Stimulated activated CD8-positive, alpha-beta memory T cell treated with anti-CD3 and anti-CD28 coated beads, Interleukin-7, amount 100 ng/mL, for 48 hours (primary cell): Measurements from ENCODE around the gene ZBTB20.

ENCODE experiments used
- DNase-seq, 2 donors: peaks; one replicate each; pipeline ENCODE4 v3.0.0-alpha.2; 2020; ENCODE audit warnings: low read depth in 1 of 2; ENCODE audit errors: extremely low read depth in 1 of 2

The ZBTB20 gene

GRCh38 chr3:114363554-114364202 lies 783.4 kb downstream of the ZBTB20 start:
- DNase-seq, result no peak

GRCh38 chr3:114362815-114363214 lies 784.3 kb downstream of the ZBTB20 start:
- no peak for DNase-seq

- no peak for DNase-seq
Measured at GRCh38 chr3:114361391-114361790, 785.7 kb downstream of the ZBTB20 start.

- DNase-seq, result no peak
Measured at GRCh38 chr3:114356525-114356924, 790.6 kb downstream of the ZBTB20 start.

GRCh38 chr3:114356066-114356465 lies 791.0 kb downstream of the ZBTB20 start:
- DNase-seq, result no peak

GRCh38 chr3:114355653-114356052 lies 791.4 kb downstream of the ZBTB20 start:
- DNase-seq, result no peak

- no peak for DNase-seq
Measured at GRCh38 chr3:114351822-114352145, 795.3 kb downstream of the ZBTB20 start.

- DNase-seq, result no peak
Measured at GRCh38 chr3:114351123-114351821, 795.8 kb downstream of the ZBTB20 start.

GRCh38 chr3:114350690-114351089 lies 796.4 kb downstream of the ZBTB20 start:
- no peak for DNase-seq

- no peak for DNase-seq
Measured at GRCh38 chr3:114350271-114350670, 796.8 kb downstream of the ZBTB20 start.

GRCh38 chr3:114344492-114344891 lies 802.6 kb downstream of the ZBTB20 start:
- DNase-seq, result no peak

- DNase-seq, result no peak
Measured at GRCh38 chr3:114338651-114339357, 808.3 kb downstream of the ZBTB20 start.

- no peak for DNase-seq
Measured at GRCh38 chr3:114336857-114337256, 810.2 kb downstream of the ZBTB20 start.

- no peak for DNase-seq
Measured at GRCh38 chr3:114336122-114336697, 810.9 kb downstream of the ZBTB20 start.

- no peak for DNase-seq
Measured at GRCh38 chr3:114333923-114334240, 813.2 kb downstream of the ZBTB20 start.

- no peak for DNase-seq
Measured at GRCh38 chr3:114333180-114333922, 813.7 kb downstream of the ZBTB20 start.

- DNase-seq, result no peak
Measured at GRCh38 chr3:114332342-114333179, 814.5 kb downstream of the ZBTB20 start.

- no peak for DNase-seq
Measured at GRCh38 chr3:114331710-114332109, 815.4 kb downstream of the ZBTB20 start.

GRCh38 chr3:114331007-114331406 lies 816.1 kb downstream of the ZBTB20 start:
- no peak for DNase-seq

GRCh38 chr3:114329823-114330222 lies 817.3 kb downstream of the ZBTB20 start:
- DNase-seq, result no peak
